H1 (cell line): ENCODE measurements around the gene TGFBI.

Experiments used
- BRCA1 ChIP-seq: IDR thresholded peaks from 2 replicates; pipeline ENCODE4 v1.6.1; 2012; ENCODE audit warnings: low read depth, low read length, improper control_type of control experiment
- CBX5 ChIP-seq: fragments of 300-800, 300-1000 bp; sonication (generic); IDR thresholded peaks from 2 replicates; pipeline ENCODE4 v1.7.1; 2016; ENCODE audit warnings: antibody characterized with exemption, low read length, low read depth
- CTCF ChIP-seq, 3 experiments: IDR thresholded peaks; 1 replicate in 2 of 3; 2 replicates in 1 of 3; pipeline versions ENCODE4 v1.5.1 to v1.6.1; 2011; ENCODE audit warnings: low read length in 3 of 3, mild to moderate bottlenecking in 3 of 3, inconsistent platforms in 2 of 3, low read depth in 1 of 3, moderate library complexity in 1 of 3; ENCODE audit not compliant: insufficient read depth in 1 of 3; ENCODE audit errors: control extremely low read depth in 1 of 3
- NRF1 ChIP-seq: IDR thresholded peaks from 2 replicates; pipeline ENCODE4 v1.6.1; 2011; ENCODE audit warnings: mild to moderate bottlenecking, low read depth, low read length, improper control_type of control experiment
- POLR2A ChIP-seq, 2 experiments: IDR thresholded peaks; 1 replicate in 1 of 2; 2 replicates in 1 of 2; pipeline ENCODE4 v1.6.1; 2011; ENCODE audit warnings: low read depth in 2 of 2, low read length in 2 of 2, mild to moderate bottlenecking in 2 of 2; ENCODE audit errors: control extremely low read depth in 1 of 2
- POU5F1 ChIP-seq: IDR thresholded peaks from 2 replicates; pipeline ENCODE4 v1.6.1; 2011; ENCODE audit warnings: low read depth, mild to moderate bottlenecking, low read length, moderate library complexity
- RAD21 ChIP-seq, 2 experiments: IDR thresholded peaks in 1 of 2; conservative IDR thresholded peaks in 1 of 2; 2 replicates each; pipeline ENCODE4 v1.6.1; 2011; ENCODE audit warnings: low read depth in 2 of 2, low read length in 2 of 2, improper control_type of control experiment in 1 of 2, inconsistent platforms in 1 of 2, mild to moderate bottlenecking in 1 of 2, moderate library complexity in 1 of 2
- RBBP5 ChIP-seq: IDR thresholded peaks from 2 replicates; pipeline ENCODE4 v1.7.1; 2012; ENCODE audit warnings: low read depth, mild to moderate bottlenecking, inconsistent platforms, low read length, moderate library complexity, borderline replicate concordance
- SP1 ChIP-seq: IDR thresholded peaks from 2 replicates; pipeline ENCODE4 v1.6.1; 2011; ENCODE audit warnings: low read depth, low read length
- ZNF274 ChIP-seq: IDR thresholded peaks from 2 replicates; pipeline ENCODE4 v1.7.0; 2012; ENCODE audit warnings: low read length, borderline replicate concordance; ENCODE audit errors: extremely low read depth

GRCh38 chr5:136057401-136058038, 28.7 kb downstream of the TGFBI start:
- TF ChIP-seq SP1: no peak
- no peak for TF ChIP-seq ZNF274
- no peak for TF ChIP-seq RAD21 (IDR thresholded peaks at IDR 0.05 in 1 of 2, conservative IDR thresholded peaks at IDR 0.05 in 1 of 2; ENCODE audit: low read depth in 2 of 2, low read length in 2 of 2)
- no peak for TF ChIP-seq POLR2A (IDR thresholded peaks at IDR 0.05; ENCODE audit: control extremely low read depth in 1 of 2, low read depth in 2 of 2, low read length in 2 of 2)
- no peak for TF ChIP-seq RBBP5
- no peak for TF ChIP-seq BRCA1
- TF ChIP-seq CTCF (IDR thresholded peaks at IDR 0.05; ENCODE audit: control extremely low read depth in 1 of 3, insufficient read depth in 1 of 3, low read depth in 1 of 3, low read length in 3 of 3): no peak
- TF ChIP-seq NRF1: no peak
- TF ChIP-seq CBX5: no peak
- TF ChIP-seq POU5F1: no peak
